ENCODE measurements around the gene PCGF2.

Gene PCGF2

DNA sequence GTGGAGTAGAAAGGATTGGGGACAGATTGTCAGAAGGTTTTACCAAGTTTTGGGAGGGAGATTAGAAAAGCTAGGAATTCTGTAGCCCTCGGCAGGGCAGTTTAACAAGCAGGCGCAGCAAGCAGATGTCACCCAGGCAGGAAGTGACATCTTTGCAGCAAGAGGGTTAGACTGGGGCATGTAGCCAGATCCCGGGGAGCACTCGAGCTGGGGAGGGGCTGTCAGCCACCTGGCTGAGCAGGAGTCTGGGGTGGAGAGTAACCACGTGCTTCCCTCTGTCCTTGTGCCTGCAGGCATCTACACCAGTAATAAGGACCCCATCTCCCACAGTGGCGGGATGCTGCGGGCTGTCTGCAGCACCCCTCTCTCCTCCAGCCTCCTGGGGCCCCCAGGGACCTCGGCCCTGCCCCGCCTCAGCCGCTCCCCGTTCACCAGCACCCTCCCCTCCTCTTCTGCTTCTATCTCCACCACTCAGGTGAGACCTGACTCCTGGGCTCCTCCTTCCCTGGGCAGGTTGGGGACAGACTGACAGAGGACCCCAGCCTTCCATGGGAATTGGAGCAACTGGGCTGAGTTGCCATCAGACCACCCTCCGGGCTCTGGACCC, 30.9 kb downstream of the PCGF2 start:
- DNase-seq (ENCODE audit: low spot score) = no peak

DNA sequence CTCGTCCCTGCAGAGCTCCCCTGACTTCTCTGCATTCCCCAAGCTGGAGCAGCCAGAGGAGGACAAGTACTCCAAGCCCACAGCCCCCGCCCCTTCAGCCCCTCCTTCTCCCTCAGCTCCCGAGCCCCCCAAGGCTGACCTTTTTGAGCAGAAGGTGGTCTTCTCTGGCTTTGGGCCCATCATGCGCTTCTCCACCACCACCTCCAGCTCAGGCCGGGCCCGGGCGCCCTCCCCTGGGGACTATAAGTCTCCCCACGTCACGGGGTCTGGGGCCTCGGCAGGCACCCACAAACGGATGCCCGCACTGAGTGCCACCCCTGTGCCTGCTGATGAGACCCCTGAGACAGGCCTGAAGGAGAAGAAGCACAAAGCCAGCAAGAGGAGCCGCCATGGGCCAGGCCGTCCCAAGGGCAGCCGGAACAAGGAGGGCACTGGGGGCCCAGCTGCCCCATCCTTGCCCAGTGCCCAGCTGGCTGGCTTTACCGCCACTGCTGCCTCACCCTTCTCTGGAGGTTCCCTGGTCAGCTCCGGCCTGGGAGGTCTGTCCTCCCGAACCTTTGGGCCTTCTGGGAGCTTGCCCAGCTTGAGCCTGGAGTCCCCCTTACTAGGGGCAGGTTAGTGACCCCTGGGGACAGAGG, 31.6 kb downstream of the PCGF2 start:
- DNase-seq (ENCODE audit: low spot score) = no peak

DNA sequence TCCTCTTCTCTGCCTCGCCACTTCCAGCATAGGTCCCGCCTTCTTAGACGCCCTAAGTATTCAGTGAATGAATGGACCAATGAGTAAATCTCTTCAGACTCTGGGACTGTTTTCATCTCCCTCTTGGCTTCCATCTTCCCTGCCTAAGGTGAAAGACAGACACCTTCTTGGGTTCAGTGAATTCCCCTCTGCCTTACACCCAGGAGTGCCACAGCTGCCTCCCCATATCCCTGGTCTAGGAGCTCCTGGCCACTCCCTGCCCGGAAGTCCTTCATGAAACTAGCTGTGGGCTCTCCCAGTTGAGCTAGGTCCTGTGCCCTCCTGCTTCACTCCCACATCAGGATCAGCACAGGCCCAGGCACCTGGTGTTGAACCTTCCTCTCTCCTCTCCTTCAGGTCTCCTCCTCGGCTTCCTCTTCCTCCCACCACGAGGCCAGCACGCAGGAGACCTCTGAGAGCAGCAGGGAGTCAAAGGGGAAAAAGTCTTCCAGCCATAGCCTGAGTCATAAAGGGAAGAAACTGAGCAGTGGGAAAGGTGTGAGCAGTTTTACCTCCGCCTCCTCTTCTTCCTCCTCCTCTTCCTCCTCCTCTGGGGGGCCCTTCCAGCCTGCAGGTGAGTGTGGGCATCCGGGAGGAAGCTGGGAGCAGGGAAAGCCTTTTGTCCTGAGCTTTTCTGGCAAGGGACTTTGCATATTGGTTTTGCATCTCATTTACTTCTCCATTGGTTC, 32.8 kb downstream of the PCGF2 start:
- DNase-seq (ENCODE audit: low spot score) = no peak

DNA sequence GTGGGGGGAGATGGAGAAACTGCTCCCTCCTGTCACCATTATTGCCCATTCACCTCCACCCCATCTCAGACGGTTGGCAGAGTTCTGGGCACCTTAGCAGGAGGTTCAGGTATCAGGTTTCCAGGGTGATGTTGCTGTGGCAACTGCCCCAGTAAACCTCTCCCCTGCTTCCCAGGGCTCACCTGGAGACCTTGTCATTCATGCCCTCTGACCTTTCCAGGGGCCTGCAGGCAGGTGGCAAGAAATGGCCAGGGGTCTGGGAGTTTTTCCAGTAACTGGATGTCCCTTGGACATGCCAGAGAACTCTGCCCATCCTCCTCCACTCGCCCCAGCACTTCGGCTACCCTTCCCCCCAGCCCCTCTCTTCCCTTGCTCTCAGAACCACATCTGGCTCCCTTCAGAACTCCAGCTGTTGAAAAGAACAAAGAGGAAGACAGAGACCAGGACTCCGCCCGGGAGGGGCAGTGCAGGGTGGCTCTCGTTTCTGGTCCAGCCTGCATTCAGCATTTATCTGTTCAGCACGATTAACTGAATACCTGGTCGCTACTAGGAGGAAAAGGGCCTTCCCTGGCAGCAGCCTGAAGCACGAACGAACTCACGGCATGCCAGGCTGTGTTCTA, 34.6 kb downstream of the PCGF2 start:
- DNase-seq (ENCODE audit: low spot score) = no peak

DNA sequence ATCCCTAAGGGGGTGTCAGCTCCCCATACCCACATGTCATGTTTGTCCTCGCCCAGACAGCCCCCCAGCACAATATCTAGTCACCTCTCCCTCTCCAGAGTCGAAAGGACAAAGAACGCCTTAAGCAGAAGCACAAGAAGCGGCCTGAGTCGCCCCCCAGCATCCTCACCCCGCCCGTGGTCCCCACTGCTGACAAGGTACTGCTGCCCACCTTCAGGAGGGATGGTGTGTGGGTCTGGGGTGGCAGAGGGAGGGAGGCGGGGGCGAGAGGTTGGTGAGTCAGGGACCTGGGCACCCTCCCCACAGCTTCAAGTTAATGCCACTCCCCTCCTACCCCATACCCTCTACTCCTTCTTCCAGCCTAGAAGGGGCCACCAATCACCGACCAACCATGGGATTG, 35.5 kb downstream of the PCGF2 start:
- no peak for DNase-seq (ENCODE audit: low spot score)

DNA sequence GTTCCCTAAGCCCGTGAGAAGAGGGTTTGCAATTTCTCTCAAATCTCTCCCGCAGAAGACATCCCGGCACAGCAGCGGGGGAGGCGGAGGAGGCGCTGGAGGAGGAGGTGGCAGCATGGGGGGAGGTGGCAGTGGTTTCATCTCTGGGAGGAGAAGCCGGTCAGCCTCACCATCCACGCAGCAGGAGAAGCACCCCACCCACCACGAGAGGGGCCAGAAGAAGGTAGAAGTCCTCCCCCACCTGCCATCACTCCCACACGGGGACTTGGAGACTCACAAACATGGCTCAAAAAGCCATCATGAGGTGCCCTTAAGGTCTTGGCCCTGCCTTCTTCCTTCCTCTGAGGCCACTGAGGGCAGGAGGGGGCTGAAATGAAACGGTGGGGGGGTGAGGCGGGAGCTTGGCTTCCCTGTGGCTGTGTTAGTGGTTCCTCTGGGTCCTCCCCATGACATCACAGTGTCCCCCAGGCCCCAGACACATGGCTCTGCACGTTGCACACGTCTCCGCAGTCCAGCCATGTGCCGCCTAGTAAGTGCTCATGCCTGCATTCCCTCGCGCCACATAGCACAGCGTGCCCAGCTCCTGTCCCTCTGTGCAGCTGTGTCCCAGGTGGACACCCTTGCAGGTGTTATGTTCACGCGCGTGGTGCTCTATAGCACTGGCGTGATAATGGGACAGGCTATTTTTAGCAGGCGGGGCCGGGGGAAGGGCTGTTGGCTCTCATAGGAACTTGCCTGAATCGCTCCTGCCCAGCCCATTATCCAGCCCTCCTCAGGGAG, 36.2 kb downstream of the PCGF2 start:
- DNase-seq (ENCODE audit: low spot score) = no peak

DNA sequence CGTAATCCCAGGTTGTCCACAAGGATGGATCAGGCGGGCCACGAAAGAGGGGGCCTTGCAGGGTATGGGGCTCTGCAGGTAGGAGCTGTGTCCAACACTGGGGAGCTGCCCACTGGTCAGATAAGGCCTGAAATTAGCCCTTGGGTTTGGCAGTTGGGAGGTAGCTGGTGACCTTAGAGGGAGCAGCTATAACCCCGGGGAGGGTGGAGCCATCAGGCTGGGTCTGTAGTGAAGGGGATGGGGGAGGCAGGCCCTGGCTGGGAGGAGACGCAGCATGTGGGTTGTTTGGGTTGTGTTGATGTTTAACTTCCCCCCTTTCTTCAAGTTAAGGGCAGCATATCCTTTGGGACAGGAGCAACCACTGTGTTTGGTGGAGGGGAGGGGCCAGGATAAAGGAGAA, 37.2 kb downstream of the PCGF2 start:
- no peak for DNase-seq (ENCODE audit: low spot score)

DNA sequence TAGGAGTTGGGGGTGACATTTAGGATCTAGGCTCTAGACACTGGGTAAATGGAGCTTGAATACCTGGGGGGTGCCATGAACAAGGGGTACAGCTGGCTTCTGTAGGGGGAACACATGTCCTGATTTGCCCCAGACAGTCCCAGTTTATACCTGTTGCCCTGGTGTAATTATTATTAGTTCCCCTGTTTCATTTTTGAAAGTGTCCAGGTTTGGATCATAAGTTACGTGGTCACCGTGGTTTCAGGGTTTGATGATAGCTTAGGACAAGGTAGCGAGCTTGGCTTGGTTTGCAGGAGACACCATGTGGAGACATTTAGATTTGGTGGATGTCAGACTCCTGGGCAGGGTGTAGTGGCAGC, 37.6 kb downstream of the PCGF2 start:
- no peak for DNase-seq (ENCODE audit: low spot score)

DNA sequence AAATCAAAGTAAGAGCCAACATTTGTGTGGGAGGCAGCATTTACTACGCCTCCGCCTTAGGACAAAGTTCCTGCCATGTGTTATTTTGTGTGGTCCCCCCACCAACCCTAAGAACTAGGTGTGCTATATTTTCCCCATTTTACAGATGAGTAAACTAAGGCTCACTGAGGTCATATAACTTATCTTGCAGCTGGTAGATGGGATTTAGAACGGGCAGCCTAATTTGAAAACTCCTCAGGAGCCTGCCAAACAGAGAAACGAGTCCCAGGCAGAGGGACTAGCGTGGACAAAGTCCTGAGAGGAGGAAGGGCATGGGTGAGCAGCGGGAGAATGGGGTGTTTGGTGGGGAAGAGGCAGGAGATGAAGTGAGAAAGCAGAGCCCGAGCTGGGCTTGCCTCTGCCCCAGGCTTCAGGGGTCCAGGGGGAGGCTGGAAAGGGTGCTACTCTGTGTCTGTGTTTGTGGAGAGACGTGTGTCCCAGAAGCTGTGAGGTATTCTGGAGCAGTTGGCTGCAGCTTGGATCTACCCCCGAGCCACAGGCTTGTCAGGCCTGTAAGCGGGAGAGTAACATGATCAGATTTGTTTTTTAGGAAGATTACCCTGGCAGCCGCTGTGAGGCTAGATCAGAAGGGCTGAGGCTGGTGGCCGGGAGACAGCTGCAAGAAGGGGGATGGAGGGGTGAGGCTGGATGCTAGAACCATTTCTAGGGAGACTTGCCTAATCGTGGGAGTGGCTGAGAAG, 38.1 kb downstream of the PCGF2 start:
- no peak for DNase-seq (ENCODE audit: low spot score)

DNA sequence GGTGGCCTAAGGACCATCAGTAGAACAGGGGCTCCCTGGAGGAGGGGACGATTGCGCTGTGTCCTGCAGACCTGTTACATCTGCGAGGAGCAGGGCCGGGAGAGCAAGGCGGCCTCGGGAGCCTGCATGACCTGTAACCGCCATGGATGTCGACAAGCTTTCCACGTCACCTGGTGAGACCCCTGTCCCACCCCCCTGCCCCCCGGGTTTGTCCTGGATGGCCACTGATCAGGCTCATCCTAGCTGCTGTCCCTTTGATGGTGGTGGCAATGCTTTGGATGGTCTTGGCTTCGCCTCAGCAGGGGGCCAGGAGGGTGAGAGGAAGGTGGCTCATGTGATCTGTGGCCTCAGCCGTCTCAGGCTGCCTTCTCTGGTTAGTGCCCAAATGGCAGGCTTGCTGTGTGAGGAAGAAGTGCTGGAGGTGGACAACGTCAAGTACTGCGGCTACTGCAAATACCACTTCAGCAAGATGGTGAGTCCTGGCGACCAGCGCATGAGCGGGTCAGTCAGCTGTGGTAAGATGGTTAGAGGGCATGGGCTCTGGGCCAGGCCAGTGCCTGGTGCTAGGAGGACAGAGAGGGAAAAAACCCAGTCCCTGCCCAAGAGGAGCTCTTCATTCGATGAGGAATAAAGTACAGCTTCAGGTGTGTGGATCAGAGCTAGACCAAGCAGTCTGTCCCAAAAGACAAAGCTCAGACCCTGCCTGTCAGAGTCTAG, 38.9 kb downstream of the PCGF2 start:
- no peak for DNase-seq (ENCODE audit: low spot score)

DNA sequence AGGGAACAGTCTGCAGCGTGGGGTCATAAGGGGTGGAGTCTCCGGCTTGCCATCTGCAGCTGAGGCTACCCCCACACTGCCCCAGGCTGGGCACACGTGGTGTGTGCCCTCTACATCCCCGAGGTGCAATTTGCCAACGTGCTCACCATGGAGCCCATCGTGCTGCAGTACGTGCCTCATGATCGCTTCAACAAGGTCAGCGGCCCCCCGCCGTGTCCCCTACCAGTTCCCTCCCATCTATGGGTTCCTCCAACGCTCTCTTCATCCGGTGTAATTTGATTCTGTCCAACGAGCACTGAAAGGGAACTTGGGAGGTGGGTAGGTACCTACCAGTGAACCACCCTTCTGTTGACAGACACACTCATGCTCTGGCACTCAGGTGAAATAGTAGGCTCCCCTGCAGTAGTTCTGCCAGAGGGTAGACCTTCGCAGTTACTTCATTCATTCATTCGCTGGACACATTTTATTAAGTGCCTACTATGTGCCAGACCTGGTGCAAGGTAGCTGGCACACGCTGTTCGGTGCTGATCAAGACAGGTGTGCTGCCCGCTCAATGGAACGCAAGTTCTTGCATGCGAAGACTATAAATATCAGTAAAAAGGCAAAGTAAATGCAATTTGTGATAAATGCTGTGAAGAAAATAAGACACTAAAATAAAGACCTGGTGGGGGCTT, 40.3 kb downstream of the PCGF2 start:
- no peak for DNase-seq (ENCODE audit: low spot score)

DNA sequence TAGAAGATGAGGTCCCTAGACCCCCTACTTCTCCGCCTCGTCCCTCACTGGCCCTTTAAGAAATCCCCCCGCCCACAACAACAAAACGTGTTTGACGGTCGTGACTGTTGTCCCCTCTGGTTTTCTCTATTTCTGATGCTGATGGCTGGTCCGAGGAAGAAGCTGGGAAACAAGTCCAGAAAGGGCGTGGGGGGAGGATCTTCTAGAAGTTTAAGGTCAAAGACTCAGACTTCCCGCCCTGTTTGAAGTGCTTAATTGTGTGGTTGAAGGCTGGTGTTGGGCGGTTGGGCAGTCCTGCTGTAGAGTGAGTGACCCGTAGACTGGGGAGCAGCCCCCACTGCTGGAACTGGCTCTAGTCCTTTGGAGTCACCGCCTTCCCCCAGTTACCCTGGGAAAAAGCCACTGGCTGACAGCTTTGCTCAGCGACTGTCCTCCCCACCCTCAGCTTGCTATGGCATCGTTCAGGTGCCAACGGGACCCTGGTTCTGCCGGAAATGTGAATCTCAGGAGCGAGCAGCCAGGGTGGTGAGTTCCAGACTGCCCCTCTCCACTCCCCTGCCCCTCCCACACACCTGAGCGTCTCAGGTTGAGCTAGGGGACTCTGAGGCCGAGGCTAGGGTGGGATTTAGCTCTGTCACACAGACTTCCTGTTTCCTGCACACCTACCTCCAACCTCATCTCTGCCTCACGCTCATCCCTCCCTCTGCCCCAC, 41.5 kb downstream of the PCGF2 start:
- peak; percentile 40 for DNase-seq (ENCODE audit: low spot score)

DNA sequence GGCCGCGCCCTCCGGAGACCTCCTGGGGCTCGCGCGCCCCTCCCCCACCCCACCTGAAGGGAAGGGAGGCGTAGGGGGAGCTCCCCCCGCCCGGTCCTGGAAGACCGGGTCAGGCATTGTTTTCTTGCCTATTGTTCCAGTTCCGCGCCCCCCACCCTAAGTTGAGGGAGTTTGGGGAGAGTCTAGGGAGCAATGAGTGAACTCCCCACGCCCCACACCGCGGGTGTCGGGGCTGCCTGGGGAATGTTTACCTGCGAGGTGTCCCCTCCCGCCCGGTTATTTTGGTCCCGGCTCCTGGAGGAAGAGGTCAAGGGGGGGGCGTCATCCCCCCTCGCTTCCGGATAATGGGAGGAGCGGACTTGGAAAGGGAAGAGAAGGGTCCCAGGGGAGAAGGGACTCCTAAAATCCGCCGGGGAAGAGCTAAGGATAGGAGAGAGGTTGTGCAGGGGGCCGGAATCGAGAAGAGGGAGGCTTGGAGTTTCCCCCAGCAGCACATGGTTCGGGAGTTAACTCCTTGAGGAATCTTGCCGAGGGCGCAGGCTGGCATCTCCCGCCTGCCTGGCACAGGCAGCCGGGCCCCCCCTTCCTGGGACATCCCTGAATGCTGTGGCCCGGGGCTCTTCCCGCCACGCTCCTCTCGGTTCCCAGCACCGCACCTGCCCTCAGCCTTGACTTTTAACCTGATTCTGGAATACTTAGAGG, 42.2 kb downstream of the PCGF2 start:
- peak; percentile 68 for DNase-seq (ENCODE audit: low spot score)

DNA sequence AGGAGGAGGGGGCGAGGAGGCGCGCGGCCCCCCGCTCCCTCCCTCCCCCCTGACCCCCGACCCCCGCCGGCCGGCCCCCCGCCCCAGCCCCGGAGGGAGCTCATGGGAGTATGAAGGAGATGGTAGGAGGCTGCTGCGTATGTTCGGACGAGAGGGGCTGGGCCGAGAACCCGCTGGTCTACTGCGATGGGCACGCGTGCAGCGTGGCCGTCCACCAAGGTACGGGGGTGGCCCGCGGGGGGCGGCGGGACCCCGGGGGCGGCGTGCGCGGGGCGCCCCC, 42.7 kb downstream of the PCGF2 start:
- DNase-seq (ENCODE audit: low spot score) = peak; percentile 57

DNA sequence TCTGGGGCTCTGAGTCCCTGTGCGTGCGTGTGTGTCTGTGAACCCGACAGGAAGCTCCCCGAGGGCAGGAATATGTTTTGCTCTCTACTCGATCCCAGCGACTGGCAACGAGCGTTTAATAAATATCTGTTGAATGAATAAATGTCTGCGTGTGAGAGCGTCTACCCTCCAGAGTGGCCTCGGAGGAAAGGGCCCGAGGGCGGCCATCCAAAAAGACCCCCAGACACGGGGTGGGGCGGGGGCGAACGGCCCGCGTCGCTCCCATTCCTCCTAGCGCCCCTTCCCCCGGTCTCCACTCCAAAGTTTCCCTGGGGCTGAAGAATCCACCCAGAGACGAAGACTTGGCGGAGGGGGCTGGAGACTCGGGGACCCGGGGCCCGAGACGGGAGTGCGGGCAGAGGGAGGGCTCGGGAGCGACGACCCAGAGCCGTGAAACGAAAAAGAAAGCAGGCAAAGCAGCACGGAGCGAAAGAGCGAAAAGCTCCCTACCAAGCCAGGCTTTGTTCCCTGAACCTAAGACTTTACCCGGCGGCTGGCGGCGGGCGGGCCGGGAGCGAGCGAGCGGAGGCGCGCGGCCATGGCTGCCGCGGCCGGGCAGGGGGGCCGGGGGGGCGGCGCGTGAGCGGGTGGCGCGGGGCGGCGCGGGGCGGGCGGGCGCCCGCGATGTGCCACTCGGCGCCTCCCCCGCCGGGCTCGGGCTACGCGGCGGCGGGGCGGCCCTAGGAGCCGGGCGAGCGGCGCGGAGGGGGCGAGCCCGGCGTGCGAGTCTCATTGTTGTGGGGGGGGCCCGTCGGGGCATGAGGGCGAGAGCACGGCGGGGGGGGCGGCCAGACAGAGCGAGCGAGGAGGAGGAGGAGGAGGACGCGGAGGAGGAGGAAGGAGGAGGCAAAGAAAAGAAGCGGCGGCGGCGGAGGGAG, 43.3 kb downstream of the PCGF2 start, which contains the start of gene MLLT6:
MLLT6 (plus strand) TSS at position 668 of the 917 bp plus-strand sequence. CDS start 360 bp downstream, outside the sequence.
- peak; percentile 94 for DNase-seq (ENCODE audit: low spot score)

DNA sequence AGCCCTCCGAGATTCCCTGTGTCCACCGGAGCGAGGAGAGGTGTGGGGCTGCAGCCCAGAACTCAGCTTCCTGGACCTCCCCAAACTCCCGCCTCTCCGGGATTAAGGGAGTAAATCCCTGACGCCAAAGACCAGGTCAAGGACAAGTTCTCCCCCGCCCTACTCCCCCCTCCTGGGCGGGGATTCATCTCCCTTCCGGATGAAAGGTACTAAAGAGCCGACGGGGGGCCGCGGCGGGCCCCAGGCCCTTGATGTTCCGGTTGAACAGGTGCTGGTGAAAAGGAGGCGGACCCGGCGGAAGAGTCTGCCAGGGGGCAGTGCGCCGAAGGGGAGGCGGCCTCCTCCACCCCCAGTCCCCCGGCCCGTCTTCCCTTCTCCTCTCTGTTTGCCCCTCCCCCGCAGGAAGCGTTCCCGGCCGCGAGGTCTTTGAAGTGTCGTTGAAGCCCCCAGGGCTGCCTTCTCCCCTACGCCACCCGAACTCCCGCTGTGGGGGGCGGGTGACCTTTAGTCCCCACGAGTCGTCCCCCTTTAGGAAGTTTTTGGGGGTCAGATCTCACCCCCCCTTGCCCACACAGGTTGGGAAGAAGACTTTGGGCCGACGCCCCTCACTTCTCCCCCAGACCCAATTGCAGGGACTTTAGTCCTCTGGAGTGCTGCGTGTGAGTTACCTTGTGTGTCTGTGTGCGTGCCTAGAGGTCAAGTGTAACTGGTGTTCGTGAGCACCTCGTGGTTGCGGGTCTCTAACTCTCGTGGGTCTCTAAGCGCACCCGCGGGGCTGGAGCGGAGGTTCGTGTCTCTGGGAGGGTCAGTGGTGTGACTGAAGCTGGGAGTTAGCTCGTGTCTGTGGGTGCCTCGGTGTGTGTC, 44.2 kb downstream of the PCGF2 start:
- DNase-seq (ENCODE audit: low spot score) = peak; percentile 52
